Fibroblast of the aortic adventitia (primary cell): ENCODE data around the gene LFNG. TPM values are rescaled to one million over a fixed set of nuclear protein-coding genes. Genes with fewer than 3 reads are reported as not detected.

Experiments
- DNase-seq: peaks from one replicate; pipeline ENCODE4 v3.0.0-alpha.2; 2010; ENCODE audit warnings: low read depth
- H3K4me3 ChIP-seq: 2 replicates; pipeline ENCODE4 v1.5.1; 2011; ENCODE audit warnings: low read depth, mild to moderate bottlenecking, control low read depth, low read length, moderate library complexity
- total RNA-seq: library from RNA; depleted of rRNA; stranded (reverse); fragments of >200 nt; gene quantifications from 2 replicates; pipeline ENCODE4 v1.2.3, GENCODE V29; 2012; ENCODE audit warnings: low replicate concordance
- TF ChIP-seq, protein P1 (sequence below): IDR thresholded peaks from 2 replicates; pipeline ENCODE4 v1.5.1; 2011; ENCODE audit warnings: mild to moderate bottlenecking, low read length, control low read depth, inconsistent platforms; ENCODE audit not compliant: insufficient read depth

The LFNG gene
- total RNA-seq, 1 donor, result 0.72 TPM

DNA sequence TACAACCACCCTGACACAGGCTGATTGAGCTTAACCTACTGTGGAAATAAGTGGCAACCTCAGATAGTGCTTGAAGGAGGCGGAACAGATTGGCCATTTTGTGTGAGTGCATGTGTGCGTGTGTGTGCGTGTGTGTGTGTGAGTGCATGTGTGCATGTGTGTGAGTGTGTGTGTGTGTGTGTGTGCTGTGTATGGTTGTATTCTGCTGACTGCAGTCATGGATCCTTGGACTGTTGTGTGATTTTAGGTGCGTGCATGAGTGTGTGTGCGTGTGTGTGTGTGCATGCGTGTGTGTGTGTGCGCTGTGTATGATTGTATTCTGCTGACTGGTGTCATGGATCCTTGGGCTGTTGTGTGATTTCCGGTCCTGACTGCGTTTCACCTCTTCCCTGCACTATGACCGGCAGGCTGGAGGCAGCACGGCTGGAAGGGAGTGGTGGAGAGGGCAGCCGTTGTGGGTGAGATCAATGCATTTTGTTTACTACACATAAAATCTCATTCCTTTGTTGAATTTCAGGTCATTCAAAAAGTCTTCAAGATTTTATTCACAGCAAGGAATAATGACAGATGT lies 45.5 kb downstream of the LFNG start:
- no peak for DNase-seq
- TF ChIP-seq, protein P1, sequence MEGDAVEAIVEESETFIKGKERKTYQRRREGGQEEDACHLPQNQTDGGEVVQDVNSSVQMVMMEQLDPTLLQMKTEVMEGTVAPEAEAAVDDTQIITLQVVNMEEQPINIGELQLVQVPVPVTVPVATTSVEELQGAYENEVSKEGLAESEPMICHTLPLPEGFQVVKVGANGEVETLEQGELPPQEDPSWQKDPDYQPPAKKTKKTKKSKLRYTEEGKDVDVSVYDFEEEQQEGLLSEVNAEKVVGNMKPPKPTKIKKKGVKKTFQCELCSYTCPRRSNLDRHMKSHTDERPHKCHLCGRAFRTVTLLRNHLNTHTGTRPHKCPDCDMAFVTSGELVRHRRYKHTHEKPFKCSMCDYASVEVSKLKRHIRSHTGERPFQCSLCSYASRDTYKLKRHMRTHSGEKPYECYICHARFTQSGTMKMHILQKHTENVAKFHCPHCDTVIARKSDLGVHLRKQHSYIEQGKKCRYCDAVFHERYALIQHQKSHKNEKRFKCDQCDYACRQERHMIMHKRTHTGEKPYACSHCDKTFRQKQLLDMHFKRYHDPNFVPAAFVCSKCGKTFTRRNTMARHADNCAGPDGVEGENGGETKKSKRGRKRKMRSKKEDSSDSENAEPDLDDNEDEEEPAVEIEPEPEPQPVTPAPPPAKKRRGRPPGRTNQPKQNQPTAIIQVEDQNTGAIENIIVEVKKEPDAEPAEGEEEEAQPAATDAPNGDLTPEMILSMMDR, result no peak
- H3K4me3 ChIP-seq, result no peak overlapping the region

DNA sequence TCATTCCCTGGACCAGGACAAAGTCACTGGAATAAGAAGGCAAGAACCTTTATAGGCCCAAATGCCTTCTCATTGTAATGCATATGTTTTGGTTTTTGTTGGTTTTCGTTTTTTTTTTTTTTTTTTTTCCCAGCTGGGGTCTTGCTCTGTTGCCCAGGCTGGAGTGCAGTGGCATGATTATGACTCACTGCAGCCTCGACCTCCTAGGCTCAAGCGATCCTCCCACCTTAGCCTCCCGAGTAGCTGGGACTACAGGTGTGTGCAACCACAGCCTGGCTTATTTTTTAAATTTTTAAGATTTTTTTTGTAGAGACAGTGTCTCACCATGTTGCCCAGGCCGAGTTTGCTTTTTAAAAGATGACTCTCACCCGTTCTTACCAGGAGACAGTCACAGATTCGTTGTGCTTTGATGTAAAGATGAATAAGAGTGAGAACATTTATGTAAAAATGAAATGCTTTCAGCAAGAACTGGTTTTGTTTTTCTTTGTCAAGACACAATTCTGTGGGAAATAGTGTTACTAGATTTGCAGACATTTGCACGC lies 46.8 kb downstream of the LFNG start:
- H3K4me3 ChIP-seq, result no peak overlapping the region
- TF ChIP-seq, protein P1, result no peak
- no peak for DNase-seq

DNA sequence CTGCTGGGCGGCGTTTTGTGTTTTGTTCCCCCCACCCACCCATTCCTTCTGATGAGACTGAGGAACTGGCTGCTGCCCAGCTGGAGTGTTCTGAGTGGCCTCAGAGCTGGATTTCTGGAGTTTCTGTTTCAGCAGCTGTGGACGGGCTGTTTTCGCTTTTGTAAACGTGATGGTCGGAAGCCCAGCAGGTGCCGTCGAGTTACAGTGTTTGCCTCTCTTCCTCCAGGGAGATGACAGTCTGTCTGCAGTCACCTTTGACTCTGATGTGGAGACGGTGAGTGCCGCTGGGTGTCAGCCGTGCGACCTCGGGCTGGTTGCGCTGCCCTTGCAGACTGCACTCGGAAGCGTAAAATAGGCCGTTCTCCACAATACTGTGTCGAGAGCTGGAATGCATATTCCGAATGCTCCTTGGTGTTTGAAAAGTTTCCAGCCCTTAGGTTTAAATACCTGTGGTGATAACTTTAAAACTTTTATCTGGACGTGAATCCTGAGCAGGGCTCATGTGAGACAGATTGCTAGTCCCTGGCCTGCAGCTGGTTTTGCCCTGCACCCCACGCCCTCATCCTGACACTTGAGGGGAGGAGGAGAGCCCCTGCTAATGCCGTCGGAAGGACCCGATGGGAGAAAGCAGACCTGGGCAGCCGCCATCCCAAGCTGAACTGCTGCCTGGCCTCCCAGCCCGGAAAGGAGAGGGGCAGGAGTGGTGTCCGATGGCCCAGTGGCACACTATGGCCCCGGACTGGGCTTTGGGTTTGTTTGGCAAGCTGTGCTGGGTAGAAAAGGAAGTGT lies 47.5 kb downstream of the LFNG start:
- TF ChIP-seq, protein P1, result no peak
- DNase-seq, result peak; percentile 43
- H3K4me3 ChIP-seq, result peak overlapping the region; percentile 41

DNA sequence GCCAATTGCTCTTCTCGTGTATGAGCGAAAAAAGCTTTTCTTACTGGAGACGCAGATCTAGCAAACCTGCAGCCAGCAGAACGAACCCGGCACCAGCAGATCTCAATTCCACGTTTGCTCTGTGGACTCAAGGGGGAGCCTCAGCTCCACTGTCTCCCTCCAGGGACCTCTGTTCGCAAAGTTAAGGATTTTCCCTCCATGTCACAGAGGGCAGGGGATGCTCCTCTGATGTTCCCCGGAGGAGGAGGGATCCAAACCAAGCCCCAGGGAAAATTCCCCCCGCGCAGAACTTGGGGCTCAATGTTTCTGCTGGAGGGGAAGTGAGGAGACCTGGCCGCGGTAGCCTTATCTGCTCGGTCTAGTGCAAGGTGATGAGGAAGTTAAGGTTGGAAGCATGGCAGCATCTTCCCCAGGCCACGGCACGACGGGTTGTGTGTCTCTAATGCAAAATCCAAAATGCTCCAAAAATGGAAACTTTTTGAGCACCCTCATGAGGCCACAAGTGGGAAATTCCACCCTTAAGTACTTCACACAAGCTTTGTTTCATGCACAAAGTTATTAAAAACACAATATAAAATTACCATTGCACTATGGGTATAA lies 48.2 kb downstream of the LFNG start:
- no peak overlapping the region for H3K4me3 ChIP-seq
- peak; percentile 70 for DNase-seq
- TF ChIP-seq, protein P1, result peak; percentile 76

DNA sequence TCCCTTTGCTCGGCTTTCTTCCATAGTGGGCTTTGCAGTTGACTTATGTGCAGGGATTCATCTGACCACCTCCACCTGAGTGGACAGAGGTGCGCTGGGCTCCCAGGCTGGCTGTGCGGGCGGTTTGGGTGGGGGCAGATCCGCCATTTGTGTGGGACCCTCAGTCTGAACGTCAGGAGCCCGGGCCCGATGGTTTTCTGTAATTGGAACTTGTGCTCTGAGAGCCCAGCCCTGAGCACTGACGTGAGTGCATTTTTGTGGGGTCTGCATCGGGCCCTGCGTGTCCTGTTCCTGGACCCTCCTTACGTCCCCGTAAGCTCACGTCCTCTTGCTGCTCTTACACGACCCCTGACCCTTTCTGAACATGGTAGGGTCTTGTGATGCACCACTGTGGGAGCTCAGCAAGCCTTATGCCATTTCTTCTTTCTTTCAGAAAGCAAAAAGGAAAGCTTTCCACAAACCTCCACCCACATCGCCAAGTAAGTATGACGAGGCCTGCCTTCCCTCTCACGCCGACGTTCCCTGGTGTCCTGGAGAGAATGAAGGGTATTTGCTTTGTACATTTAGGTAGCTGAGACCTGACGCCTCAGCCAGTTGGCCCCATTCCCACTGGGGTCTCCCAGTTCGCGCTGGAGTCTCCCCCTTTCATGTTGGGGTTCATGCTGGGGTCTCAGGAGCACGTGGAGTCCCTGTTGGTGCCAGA lies 49.1 kb downstream of the LFNG start:
- H3K4me3 ChIP-seq, result no peak overlapping the region
- TF ChIP-seq, protein P1, result no peak
- no peak for DNase-seq

DNA sequence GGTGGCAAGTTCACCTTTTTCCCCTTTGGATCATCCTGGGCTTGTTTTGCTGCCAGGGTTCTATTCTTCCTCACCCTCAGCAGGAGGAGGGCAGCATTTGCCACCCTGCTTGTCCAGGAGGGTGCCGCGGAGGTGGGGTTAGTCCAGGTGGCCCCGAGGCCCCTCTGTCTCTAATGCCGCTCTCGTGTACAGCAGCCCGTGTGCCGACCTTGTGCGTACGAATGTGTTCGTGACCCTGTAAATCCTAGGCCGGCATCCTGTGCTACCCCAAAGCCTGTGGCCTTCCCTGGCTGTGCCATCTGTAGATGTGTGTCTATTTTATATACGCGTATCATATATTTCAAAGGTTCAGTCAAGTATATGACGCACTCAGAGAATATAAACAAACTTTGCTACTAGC lies 49.8 kb downstream of the LFNG start:
- H3K4me3 ChIP-seq, result no peak overlapping the region
- no peak for DNase-seq
- TF ChIP-seq, protein P1, result no peak
